Sigmoid colon (tissue), 4 donors: ENCODE data around the gene SVEP1.

Experiments used
- POLR2A ChIP-seq, 2 donors: fragments of 450-650 bp; IDR thresholded peaks; one replicate each; pipeline ENCODE4 v1.6.1; 2016; ENCODE audit warnings: antibody characterized with exemption in 2 of 2, mild to moderate bottlenecking in 2 of 2, moderate library complexity in 2 of 2
- POLR2AphosphoS5 ChIP-seq, 4 donors: sonication (generic); formaldehyde crosslinking; IDR thresholded peaks; one replicate each; pipeline ENCODE4 v1.6.1; 2017; ENCODE audit warnings: antibody characterized with exemption in 4 of 4
- TF ChIP-seq, protein P1 (sequence below), 4 experiments: fragments of 450-650 bp in 3 of 4; fragments of 200-600 bp in 1 of 4; IDR thresholded peaks; one replicate each; pipeline ENCODE4 v1.5.1; 2016 to 2019; ENCODE audit warnings: antibody characterized with exemption in 4 of 4, mild to moderate bottlenecking in 3 of 4, moderate library complexity in 2 of 4

DNA sequence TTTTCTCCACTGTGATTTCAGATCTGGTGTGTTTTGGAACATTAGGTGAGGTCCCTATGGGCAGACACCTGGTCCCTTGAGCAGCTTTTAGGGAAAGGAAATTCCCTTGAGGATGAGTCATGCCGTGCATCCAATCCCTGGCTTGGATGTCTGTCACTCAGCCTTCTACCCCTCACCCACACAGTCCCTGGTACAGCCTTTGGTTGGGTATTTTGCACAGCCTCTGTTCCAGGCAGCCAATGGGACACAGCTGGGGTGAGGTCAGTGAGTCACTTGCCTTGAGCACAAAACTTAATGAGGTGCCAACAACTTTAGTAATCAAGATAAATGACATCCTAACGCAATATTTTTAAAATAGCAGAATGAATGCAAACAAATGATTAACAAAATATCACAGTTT, 22.7 kb upstream of the SVEP1 start:
- TF ChIP-seq, protein P1, sequence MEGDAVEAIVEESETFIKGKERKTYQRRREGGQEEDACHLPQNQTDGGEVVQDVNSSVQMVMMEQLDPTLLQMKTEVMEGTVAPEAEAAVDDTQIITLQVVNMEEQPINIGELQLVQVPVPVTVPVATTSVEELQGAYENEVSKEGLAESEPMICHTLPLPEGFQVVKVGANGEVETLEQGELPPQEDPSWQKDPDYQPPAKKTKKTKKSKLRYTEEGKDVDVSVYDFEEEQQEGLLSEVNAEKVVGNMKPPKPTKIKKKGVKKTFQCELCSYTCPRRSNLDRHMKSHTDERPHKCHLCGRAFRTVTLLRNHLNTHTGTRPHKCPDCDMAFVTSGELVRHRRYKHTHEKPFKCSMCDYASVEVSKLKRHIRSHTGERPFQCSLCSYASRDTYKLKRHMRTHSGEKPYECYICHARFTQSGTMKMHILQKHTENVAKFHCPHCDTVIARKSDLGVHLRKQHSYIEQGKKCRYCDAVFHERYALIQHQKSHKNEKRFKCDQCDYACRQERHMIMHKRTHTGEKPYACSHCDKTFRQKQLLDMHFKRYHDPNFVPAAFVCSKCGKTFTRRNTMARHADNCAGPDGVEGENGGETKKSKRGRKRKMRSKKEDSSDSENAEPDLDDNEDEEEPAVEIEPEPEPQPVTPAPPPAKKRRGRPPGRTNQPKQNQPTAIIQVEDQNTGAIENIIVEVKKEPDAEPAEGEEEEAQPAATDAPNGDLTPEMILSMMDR (IDR thresholded peaks at IDR 0.05): no peak
- TF ChIP-seq POLR2AphosphoS5 (IDR thresholded peaks at IDR 0.05): no peak
- no peak for TF ChIP-seq POLR2A (IDR thresholded peaks at IDR 0.05)
